Measurements from ENCODE around the gene ZCCHC4.

The ZCCHC4 gene

DNA sequence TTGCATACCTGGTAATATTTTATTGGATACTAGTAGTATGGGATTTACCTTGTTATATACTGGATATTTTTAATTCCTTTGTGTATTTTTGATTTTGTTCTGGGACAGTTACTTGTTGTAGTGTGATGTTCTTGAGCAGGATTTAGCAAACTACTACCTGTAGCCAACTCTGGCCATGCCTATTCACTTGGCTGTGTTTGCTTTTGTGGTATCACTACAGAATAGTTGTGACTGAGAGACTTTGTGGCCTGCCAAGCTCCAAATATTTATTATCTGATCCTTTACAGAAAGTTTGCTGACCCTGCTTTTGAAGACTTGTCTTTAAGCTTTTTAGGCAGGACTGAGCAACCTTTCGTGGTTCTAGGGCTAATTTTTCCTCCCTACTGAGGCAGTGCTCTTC, 17.8 kb downstream of the ZCCHC4 start:
- H3K27ac ChIP-seq (ENCODE audit: poor library complexity, severe bottlenecking) = no peak overlapping the region
- ATAC-seq (ENCODE audit: low read depth) (no peak), DNase-seq (ENCODE audit: low spot score) (no peak)
- H3K9me3 ChIP-seq (ENCODE audit: severe bottlenecking) = no peaks in the 10 kb centered on the region
- H3K4me3 ChIP-seq (ENCODE audit: severe bottlenecking) = no peak overlapping the region
- no peaks in the 10 kb centered on the region for H3K27me3 ChIP-seq (ENCODE audit: insufficient read depth, poor library complexity, severe bottlenecking)
- no peak for TF ChIP-seq CTCF (IDR thresholded peaks at IDR 0.05; ENCODE audit: poor library complexity, severe bottlenecking)
- H3K4me1 ChIP-seq (ENCODE audit: insufficient read depth, poor library complexity, severe bottlenecking) = no peaks in the 10 kb centered on the region
- H3K36me3 ChIP-seq (ENCODE audit: low read depth) = 0 out of 2 replicates have a peak, but pooled peaks cover 3% of the 10 kb centered on the region

DNA sequence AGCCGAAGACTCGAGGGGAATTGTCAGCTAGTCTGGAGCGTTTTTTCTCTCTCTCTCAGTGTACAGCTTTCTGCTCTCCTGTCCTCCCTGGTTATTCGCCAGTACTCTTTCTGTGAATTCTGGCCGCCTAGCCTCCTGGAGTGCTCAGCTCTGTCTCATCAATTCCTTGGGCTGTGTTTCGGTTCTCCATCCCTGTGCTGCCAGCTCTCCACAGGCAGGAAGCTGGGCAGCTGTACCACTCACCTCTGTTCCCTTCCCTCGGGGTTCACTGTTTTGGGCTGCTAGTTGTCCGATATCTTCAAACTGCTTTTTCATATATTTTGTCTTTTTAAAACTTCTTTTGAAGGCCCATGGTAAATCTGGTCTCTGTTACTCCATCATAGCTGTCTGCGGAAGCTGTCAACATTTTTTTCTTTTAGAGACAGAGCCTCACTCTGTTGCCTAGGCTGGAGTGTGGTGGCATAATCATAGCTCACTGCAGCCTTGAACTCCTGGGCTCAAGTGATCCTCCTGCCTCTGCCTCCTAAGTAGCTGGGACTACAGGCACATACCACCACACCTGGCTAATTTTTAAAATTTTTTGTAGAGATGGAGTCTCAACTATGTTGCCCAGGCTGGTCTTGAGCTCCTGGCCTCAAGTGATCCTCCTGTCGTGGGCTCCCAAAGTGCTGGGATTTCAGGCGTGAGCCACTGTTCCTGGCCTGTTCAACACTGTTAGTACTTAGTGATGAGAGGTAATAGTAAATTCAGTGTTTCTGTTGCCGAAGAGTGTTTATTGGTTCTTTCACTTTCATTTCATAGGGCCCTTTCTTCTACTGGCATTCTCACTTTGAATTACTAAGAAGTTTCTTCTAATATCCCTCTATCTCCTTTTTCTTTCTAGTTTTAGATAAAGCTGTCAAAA, 18.6 kb downstream of the ZCCHC4 start:
- Histone ChIP-seq H3K9me3 (ENCODE audit: severe bottlenecking) (no peaks in the 10 kb centered on the region), H3K36me3 (ENCODE audit: low read depth) (0 out of 2 replicates have a peak, but pooled peaks cover 8% of the 10 kb centered on the region), H3K27me3 (ENCODE audit: insufficient read depth, poor library complexity, severe bottlenecking) (no peaks in the 10 kb centered on the region), H3K4me3 (ENCODE audit: severe bottlenecking) (no peak overlapping the region), H3K27ac (ENCODE audit: poor library complexity, severe bottlenecking) (no peak overlapping the region), H3K4me1 (ENCODE audit: insufficient read depth, poor library complexity, severe bottlenecking) (no peaks in the 10 kb centered on the region)
- ATAC-seq (ENCODE audit: low read depth) = no peak
- TF ChIP-seq CTCF (IDR thresholded peaks at IDR 0.05; ENCODE audit: poor library complexity, severe bottlenecking) = no peak
- no peak for DNase-seq (ENCODE audit: low spot score)

DNA sequence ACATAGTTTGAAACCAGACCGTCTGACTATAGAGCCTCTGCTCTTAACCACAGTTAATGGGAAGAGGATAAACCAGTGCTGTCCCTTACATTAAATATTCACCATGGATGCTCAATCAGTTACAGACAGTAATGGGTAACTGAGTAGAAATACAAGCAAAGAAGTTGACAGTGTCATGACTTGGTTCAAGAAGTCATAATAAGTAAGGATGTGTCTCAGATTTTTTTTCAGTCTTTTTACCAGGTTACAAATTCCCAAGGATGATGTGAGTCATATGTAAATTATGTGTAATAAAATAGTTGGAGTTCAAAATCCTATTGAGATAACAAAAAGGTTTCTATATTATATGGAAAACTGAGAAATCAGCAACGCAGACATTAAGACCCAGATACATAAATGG, 31.1 kb downstream of the ZCCHC4 start:
- Histone ChIP-seq H3K27me3 (ENCODE audit: insufficient read depth, poor library complexity, severe bottlenecking) (no peaks in the 10 kb centered on the region), H3K4me1 (ENCODE audit: insufficient read depth, poor library complexity, severe bottlenecking) (no peaks in the 10 kb centered on the region), H3K4me3 (ENCODE audit: severe bottlenecking) (no peak overlapping the region), H3K27ac (ENCODE audit: poor library complexity, severe bottlenecking) (no peak overlapping the region), H3K36me3 (ENCODE audit: low read depth) (peaks cover 4% of the 10 kb centered on the region; the same call in 1 of the 2 replicates), H3K9me3 (ENCODE audit: severe bottlenecking) (no peaks in the 10 kb centered on the region)
- TF ChIP-seq CTCF (IDR thresholded peaks at IDR 0.05; ENCODE audit: poor library complexity, severe bottlenecking) = no peak
- ATAC-seq (ENCODE audit: low read depth) = no peak
- DNase-seq (ENCODE audit: low spot score) = no peak

- Histone ChIP-seq H3K4me3 (ENCODE audit: severe bottlenecking) (no peak overlapping the region), H3K36me3 (ENCODE audit: low read depth) (peaks cover 5% of the 10 kb centered on the region), H3K9me3 (ENCODE audit: severe bottlenecking) (no peaks in the 10 kb centered on the region), H3K27ac (ENCODE audit: poor library complexity, severe bottlenecking) (no peak overlapping the region), H3K4me1 (ENCODE audit: insufficient read depth, poor library complexity, severe bottlenecking) (no peaks in the 10 kb centered on the region), H3K27me3 (ENCODE audit: insufficient read depth, poor library complexity, severe bottlenecking) (no peaks in the 10 kb centered on the region)
- no peak for TF ChIP-seq CTCF (IDR thresholded peaks at IDR 0.05; ENCODE audit: poor library complexity, severe bottlenecking)
- DNase-seq (ENCODE audit: low spot score) = no peak
- ATAC-seq (ENCODE audit: low read depth) = no peak
Observed at GRCh38 chr4:25345744-25346143, 33.2 kb downstream of the ZCCHC4 start.

DNA sequence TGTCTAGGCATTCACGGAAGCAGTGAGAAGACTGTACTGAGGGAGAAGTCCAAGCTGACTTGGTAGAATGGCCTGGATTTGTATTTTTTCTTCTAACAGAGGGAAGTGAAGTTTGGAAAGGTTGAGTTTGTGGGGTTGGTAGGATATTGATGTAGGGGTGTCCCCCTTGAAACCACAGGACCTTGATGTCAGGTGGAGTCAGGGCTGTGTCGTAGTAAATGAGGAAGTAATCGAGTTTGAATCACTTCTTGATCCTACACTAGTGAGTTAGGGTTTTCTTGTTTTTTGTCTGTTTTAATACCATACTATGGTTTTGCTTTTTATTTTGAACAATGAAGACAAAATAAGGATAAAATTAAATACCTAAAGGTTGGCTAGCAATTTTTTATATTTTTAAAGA, 34.3 kb downstream of the ZCCHC4 start:
- Histone ChIP-seq H3K36me3 (ENCODE audit: low read depth) (peaks cover 14% of the 10 kb centered on the region), H3K9me3 (ENCODE audit: severe bottlenecking) (no peaks in the 10 kb centered on the region), H3K27ac (ENCODE audit: poor library complexity, severe bottlenecking) (no peak overlapping the region), H3K4me3 (ENCODE audit: severe bottlenecking) (no peak overlapping the region), H3K27me3 (ENCODE audit: insufficient read depth, poor library complexity, severe bottlenecking) (no peaks in the 10 kb centered on the region), H3K4me1 (ENCODE audit: insufficient read depth, poor library complexity, severe bottlenecking) (peaks cover 6% of the 10 kb centered on the region)
- DNase-seq (ENCODE audit: low spot score) (no peak), ATAC-seq (ENCODE audit: low read depth) (no peak)
- no peak for TF ChIP-seq CTCF (IDR thresholded peaks at IDR 0.05; ENCODE audit: poor library complexity, severe bottlenecking)

All from RWPE2 (cell line).